PC-9 (cell line): ENCODE data around the gene UGT1A3. TPM values are rescaled to one million over a fixed set of nuclear protein-coding genes. Genes with fewer than 3 reads are reported as not detected.

Experiments
- BruUV-seq: library from RNA; stranded (reverse); fragments of 400-500 nt; replicated peaks from 2 replicates; lab custom pipeline; 2021; lab: Mats Ljungman, UMichigan
- CTCF ChIA-PET: fragments of 300-600 bp; sonication (Branson Sonifier 250); formaldehyde crosslinking; loops from one replicate; lab custom pipeline; 2022; ENCODE audit warnings: antibody characterized with exemption; lab: Charles Lee
- POLR2A ChIA-PET: fragments of 300-600 bp; sonication (Branson Sonifier 250); formaldehyde crosslinking; loops from one replicate; lab custom pipeline; 2022; ENCODE audit warnings: antibody characterized with exemption; ENCODE audit not compliant: unreplicated experiment; lab: Charles Lee
- DNase-seq, 2 experiments: peaks; one replicate each; pipeline versions ENCODE4 v3.0.0 to v3.0.0-alpha.2; 2015 to 2022; ENCODE audit warnings: mixed read lengths in 1 of 2
- H2AFZ ChIP-seq: fragments of 200-600 bp; sonication (generic); 2 replicates; pipeline ENCODE4 v1.8.1; 2017; ENCODE audit warnings: antibody characterized with exemption
- H3F3A ChIP-seq: fragments of 200-600 bp; sonication (generic); 2 replicates; pipeline ENCODE4 v1.8.1; 2017; ENCODE audit warnings: antibody characterized with exemption, mild to moderate bottlenecking, low read depth; ENCODE audit not compliant: insufficient read depth
- H3K27ac ChIP-seq: fragments of 200-600 bp; sonication (generic); 2 replicates; pipeline ENCODE4 v1.6.1; 2016; ENCODE audit warnings: mixed run types
- H3K27me3 ChIP-seq: fragments of 200-600 bp; sonication (generic); 2 replicates; pipeline ENCODE4 v1.6.1; 2016; ENCODE audit warnings: low read depth, mixed run types; ENCODE audit not compliant: insufficient read depth
- H3K36me3 ChIP-seq: fragments of 200-600 bp; sonication (generic); 2 replicates; pipeline ENCODE4 v1.6.1; 2016; ENCODE audit warnings: low read depth, mixed run types
- H3K4me1 ChIP-seq: fragments of 200-600 bp; sonication (generic); replicated peaks from 2 replicates; pipeline ENCODE4 v1.6.1; 2016; ENCODE audit warnings: mixed run types; ENCODE audit not compliant: insufficient read depth
- H3K4me2 ChIP-seq: fragments of 200-600 bp; sonication (generic); 2 replicates; pipeline ENCODE4 v1.6.1; 2017; ENCODE audit warnings: mixed run types
- H3K4me3 ChIP-seq: fragments of 200-600 bp; sonication (generic); 2 replicates; pipeline ENCODE4 v1.6.1; 2016; ENCODE audit warnings: mixed run types
- H3K79me2 ChIP-seq: fragments of 200-600 bp; sonication (generic); 2 replicates; pipeline ENCODE4 v1.6.1; 2017; ENCODE audit warnings: low read depth, mixed run types
- H3K9me2 ChIP-seq: fragments of 200-600 bp; sonication (generic); 2 replicates; pipeline ENCODE4 v1.8.1; 2017; ENCODE audit warnings: mild to moderate bottlenecking; ENCODE audit not compliant: insufficient read depth
- H3K9me3 ChIP-seq: fragments of 200-600 bp; sonication (generic); 2 replicates; pipeline ENCODE4 v1.8.1; 2016; ENCODE audit warnings: low read depth; ENCODE audit not compliant: insufficient read depth
- H4K20me1 ChIP-seq: fragments of 200-600 bp; sonication (generic); 2 replicates; pipeline ENCODE4 v1.8.1; 2017; ENCODE audit not compliant: insufficient read depth
- EZH2 ChIP-seq: fragments of 200-600 bp; sonication (generic); IDR thresholded peaks from 2 replicates; pipeline ENCODE4 v1.8.0; 2017; ENCODE audit warnings: antibody characterized with exemption, low read depth
- intact Hi-C: fragments of 100-400 bp; cut with micrococcal nuclease; formaldehyde crosslinking; loops from one replicate; pipeline ENCODE4 v1.10.0; 2022; ENCODE audit not compliant: unreplicated experiment
- total RNA-seq: library from RNA; stranded (reverse); gene quantifications from 2 replicates; pipeline ENCODE4 v1.2.3, GENCODE V29; 2021
- TF ChIP-seq, protein P1 (sequence below): fragments of 200-600 bp; sonication (generic); conservative IDR thresholded peaks from 2 replicates; pipeline ENCODE4 v1.6.1; 2017; ENCODE audit warnings: mixed run types, antibody characterized with exemption, mild to moderate bottlenecking, moderate library complexity

Gene UGT1A3
- total RNA-seq, 1 experiment from 2014 or later, result 67.1 TPM

DNA sequence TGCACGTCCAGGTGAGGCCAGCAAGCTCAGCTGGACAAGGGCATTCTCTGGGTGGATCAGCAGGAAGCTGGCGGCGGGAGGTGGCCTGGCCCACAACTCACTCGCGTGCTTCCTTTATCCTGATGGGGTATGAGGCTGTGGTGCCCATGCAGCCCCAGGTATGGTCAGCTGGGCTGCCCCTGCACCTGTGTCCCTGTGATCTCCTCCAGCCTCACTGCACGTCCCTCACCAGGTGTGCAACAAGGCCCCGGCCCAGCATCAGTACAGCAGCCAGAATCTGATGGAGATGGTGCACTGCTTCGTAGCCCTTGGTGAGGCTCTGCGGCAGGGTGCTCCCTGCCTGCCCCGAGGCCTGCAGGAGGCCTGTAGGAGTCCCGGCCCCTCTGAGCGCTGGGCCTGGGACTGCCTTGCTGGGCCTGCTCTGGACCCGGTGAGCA is 66.9 kb downstream of the UGT1A3 start:
- no peak overlapping the region for H3K27ac ChIP-seq
- H3K27me3 ChIP-seq, result no peaks in the 10 kb centered on the region
- H4K20me1 ChIP-seq, result no peaks in the 10 kb centered on the region
- no peaks in the 10 kb centered on the region for H3K9me3 ChIP-seq
- POLR2A ChIA-PET, result no interaction called here
- intact Hi-C loops, result no loop called here
- BruUV-seq, result no TSS peak
- no peak overlapping the region for H3K4me3 ChIP-seq
- no peaks in the 10 kb centered on the region for H3K9me2 ChIP-seq
- H3K36me3 ChIP-seq, result no peaks in the 10 kb centered on the region
- H2AFZ ChIP-seq, result no peak overlapping the region
- TF ChIP-seq, protein P1, sequence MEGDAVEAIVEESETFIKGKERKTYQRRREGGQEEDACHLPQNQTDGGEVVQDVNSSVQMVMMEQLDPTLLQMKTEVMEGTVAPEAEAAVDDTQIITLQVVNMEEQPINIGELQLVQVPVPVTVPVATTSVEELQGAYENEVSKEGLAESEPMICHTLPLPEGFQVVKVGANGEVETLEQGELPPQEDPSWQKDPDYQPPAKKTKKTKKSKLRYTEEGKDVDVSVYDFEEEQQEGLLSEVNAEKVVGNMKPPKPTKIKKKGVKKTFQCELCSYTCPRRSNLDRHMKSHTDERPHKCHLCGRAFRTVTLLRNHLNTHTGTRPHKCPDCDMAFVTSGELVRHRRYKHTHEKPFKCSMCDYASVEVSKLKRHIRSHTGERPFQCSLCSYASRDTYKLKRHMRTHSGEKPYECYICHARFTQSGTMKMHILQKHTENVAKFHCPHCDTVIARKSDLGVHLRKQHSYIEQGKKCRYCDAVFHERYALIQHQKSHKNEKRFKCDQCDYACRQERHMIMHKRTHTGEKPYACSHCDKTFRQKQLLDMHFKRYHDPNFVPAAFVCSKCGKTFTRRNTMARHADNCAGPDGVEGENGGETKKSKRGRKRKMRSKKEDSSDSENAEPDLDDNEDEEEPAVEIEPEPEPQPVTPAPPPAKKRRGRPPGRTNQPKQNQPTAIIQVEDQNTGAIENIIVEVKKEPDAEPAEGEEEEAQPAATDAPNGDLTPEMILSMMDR, result no peak
- TF ChIP-seq EZH2, result no peak
- CTCF ChIA-PET, result no interaction called here
- H3K4me1 ChIP-seq, result peaks cover under 1% of the 10 kb centered on the region; the same call in 1 of the 2 replicates
- H3K4me2 ChIP-seq, result no peak overlapping the region
- no peaks in the 10 kb centered on the region for H3K79me2 ChIP-seq
- H3F3A ChIP-seq, result no peaks in the 10 kb centered on the region
- no peak for DNase-seq

- H3K79me2 ChIP-seq, result no peaks in the 10 kb centered on the region
- CTCF ChIA-PET, result no interaction called here
- TF ChIP-seq, protein P1, result no peak
- TF ChIP-seq EZH2, result no peak
- intact Hi-C loops, result no loop called here
- no peak overlapping the region for H3K4me2 ChIP-seq
- H3K27me3 ChIP-seq, result no peaks in the 10 kb centered on the region
- H3K9me2 ChIP-seq, result no peaks in the 10 kb centered on the region
- H2AFZ ChIP-seq, result no peak overlapping the region
- H3K27ac ChIP-seq, result no peak overlapping the region
- no TSS peak for BruUV-seq
- peaks cover 6% of the 10 kb centered on the region for H3K4me1 ChIP-seq
- no peak for DNase-seq
- POLR2A ChIA-PET, result no interaction called here
- H3K4me3 ChIP-seq, result no peak overlapping the region
- no peaks in the 10 kb centered on the region for H3K9me3 ChIP-seq
- no peaks in the 10 kb centered on the region for H3K36me3 ChIP-seq
- no peaks in the 10 kb centered on the region for H4K20me1 ChIP-seq
- no peaks in the 10 kb centered on the region for H3F3A ChIP-seq
These were observed 67.4 kb downstream of the UGT1A3 start for GRCh38 chr2:233796254-233796653.

DNA sequence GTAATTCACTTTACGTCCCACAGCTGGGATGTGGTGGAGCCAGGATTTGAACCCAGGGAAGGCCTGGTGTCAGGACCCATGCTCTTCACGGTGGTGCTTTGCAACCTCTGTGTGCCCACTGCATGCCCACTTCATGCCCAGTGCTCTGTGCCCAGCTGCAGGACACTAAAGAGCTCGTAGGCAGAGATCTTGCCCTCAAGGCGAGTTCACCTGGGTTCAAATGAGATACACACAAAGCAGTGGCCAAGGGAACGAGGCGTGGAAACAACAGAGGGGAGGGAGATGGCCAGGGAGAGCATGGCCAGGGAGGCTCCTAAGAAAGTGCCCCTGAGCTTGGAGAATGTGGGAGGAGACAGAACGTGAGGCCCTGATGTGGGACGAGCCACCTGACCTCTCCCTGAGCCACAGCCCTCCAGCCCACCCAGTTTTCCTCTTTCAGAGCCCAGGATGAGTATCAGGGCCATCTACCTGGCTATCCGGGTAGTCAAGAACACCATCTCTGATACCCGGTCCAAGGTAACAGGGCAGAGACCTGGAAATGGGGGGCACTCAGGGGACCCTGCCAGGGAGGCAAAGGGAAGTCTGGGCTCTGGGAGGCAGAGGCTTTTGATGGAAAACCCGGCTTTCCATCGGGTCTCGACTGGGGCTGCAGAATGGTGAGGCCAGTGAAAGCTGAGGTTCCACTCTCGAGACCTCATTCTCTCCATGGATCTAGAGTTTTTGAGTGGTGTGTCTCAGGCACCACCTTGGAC is 69.7 kb downstream of the UGT1A3 start:
- Histone ChIP-seq H3K79me2 (no peaks in the 10 kb centered on the region), H3K9me3 (no peaks in the 10 kb centered on the region), H3K4me2 (no peak overlapping the region), H3F3A (no peaks in the 10 kb centered on the region), H3K27me3 (no peaks in the 10 kb centered on the region), H3K4me3 (no peak overlapping the region), H3K9me2 (no peaks in the 10 kb centered on the region), H3K36me3 (no peaks in the 10 kb centered on the region), H4K20me1 (no peaks in the 10 kb centered on the region), H3K4me1 (peaks cover 7% of the 10 kb centered on the region), H3K27ac (no peak overlapping the region), H2AFZ (no peak overlapping the region)
- intact Hi-C loops, result no loop called here
- DNase-seq, result no peak
- ChIA-PET POLR2A (no interaction called here), CTCF (no interaction called here)
- BruUV-seq, result no TSS peak
- TF ChIP-seq, protein P1, result no peak
- TF ChIP-seq EZH2, result no peak
